ENCODE data around the gene BLNK.

Gene BLNK

GRCh38 chr10:96287392-96288105 lies 16.2 kb upstream of the BLNK start:
- DNase-seq, result no peak

- no peak for DNase-seq
Observed at GRCh38 chr10:96285331-96285752, 14.0 kb upstream of the BLNK start.

GRCh38 chr10:96283756-96284155 lies 12.4 kb upstream of the BLNK start:
- DNase-seq, result no peak

GRCh38 chr10:96283351-96283750 lies 12.0 kb upstream of the BLNK start:
- DNase-seq, result no peak

- DNase-seq, result no peak
Observed at GRCh38 chr10:96281444-96282029, 10.2 kb upstream of the BLNK start.

GRCh38 chr10:96280859-96281258 lies 9.5 kb upstream of the BLNK start:
- DNase-seq, result no peak

GRCh38 chr10:96279191-96279641 lies 7.8 kb upstream of the BLNK start:
- no peak for DNase-seq

GRCh38 chr10:96276831-96277230 lies 5.5 kb upstream of the BLNK start:
- no peak for DNase-seq

GRCh38 chr10:96276426-96276825 lies 5.1 kb upstream of the BLNK start:
- no peak for DNase-seq

- no peak for DNase-seq
Observed at GRCh38 chr10:96275685-96276418, 4.5 kb upstream of the BLNK start.

- DNase-seq, result no peak
Observed at GRCh38 chr10:96272316-96273280, 1.2 kb upstream of the BLNK start.

GRCh38 chr10:96270571-96270970 lies 798 bp downstream of the BLNK start:
- no peak for DNase-seq

GRCh38 chr10:96269438-96270300 lies 1.7 kb downstream of the BLNK start:
- DNase-seq, result no peak

GRCh38 chr10:96268341-96268909 lies 2.9 kb downstream of the BLNK start:
- DNase-seq, result no peak

GRCh38 chr10:96267234-96267705 lies 4.1 kb downstream of the BLNK start:
- no peak for DNase-seq

- DNase-seq, result no peak
Observed at GRCh38 chr10:96266118-96266770, 5.1 kb downstream of the BLNK start.

- no peak for DNase-seq
Observed at GRCh38 chr10:96264938-96265337, 6.4 kb downstream of the BLNK start.

GRCh38 chr10:96263669-96264068 lies 7.7 kb downstream of the BLNK start:
- no peak for DNase-seq

GRCh38 chr10:96263176-96263575 lies 8.2 kb downstream of the BLNK start:
- no peak for DNase-seq

- DNase-seq, result no peak
Observed at GRCh38 chr10:96261930-96262329, 9.4 kb downstream of the BLNK start.

- DNase-seq, result no peak
Observed at GRCh38 chr10:96261132-96261531, 10.2 kb downstream of the BLNK start.
